CD14-positive monocyte (primary cell): ENCODE results near the gene NLRP4. TPM values are rescaled to one million over a fixed set of nuclear protein-coding genes. Genes with fewer than 3 reads are reported as not detected.

Experiments
- DNase-seq, 3 donors: peaks; one replicate each; pipeline ENCODE4 v3.0.0-alpha.2; 2011 to 2022
- H2AFZ ChIP-seq: 2 replicates; pipeline ENCODE4 v1.6.0; 2012; ENCODE audit warnings: mild to moderate bottlenecking, low read depth, low read length, inconsistent platforms; ENCODE audit not compliant: insufficient read depth, poor library complexity, severe bottlenecking
- H3K27ac ChIP-seq, 2 donors: 1 replicate in 1 of 2; 2 replicates in 1 of 2; pipeline ENCODE4 v1.5.1; 2012 to 2013; ENCODE audit warnings: low read length in 2 of 2, control low read depth in 1 of 2, inconsistent platforms in 1 of 2, low read depth in 1 of 2, mild to moderate bottlenecking in 1 of 2
- H3K27me3 ChIP-seq, 2 donors: one replicate each; pipeline versions ENCODE4 v1.6.0 to v1.6.1; 2011 to 2013; ENCODE audit warnings: low read length in 2 of 2; ENCODE audit not compliant: control insufficient read depth in 2 of 2, insufficient read depth in 2 of 2
- H3K36me3 ChIP-seq, 2 donors: replicated peaks in 1 of 2; 1 replicate in 1 of 2; 2 replicates in 1 of 2; pipeline versions ENCODE4 v1.5.1 to v1.6.1; 2012 to 2013; ENCODE audit warnings: low read length in 2 of 2, control low read depth in 1 of 2, inconsistent platforms in 1 of 2, mild to moderate bottlenecking in 1 of 2; ENCODE audit not compliant: insufficient read depth in 2 of 2, control insufficient read depth in 1 of 2
- H3K4me1 ChIP-seq, 2 donors: 1 replicate in 1 of 2; 2 replicates in 1 of 2; pipeline versions ENCODE4 v1.5.1 to v1.6.1; 2012 to 2013; ENCODE audit warnings: low read length in 2 of 2, control low read depth in 1 of 2, inconsistent platforms in 1 of 2, mild to moderate bottlenecking in 1 of 2, moderate library complexity in 1 of 2; ENCODE audit not compliant: insufficient read depth in 2 of 2, control insufficient read depth in 1 of 2
- H3K4me2 ChIP-seq: replicated peaks from 2 replicates; pipeline ENCODE3; 2012; ENCODE audit warnings: low read length, moderate library complexity, mild to moderate bottlenecking; ENCODE audit not compliant: poor library complexity, severe bottlenecking; ENCODE audit errors: extremely low read depth
- H3K4me3 ChIP-seq, 3 experiments: fragments of 200-600 bp in 1 of 3; sonication (generic) in 1 of 3; replicated peaks in 1 of 3; 1 replicate in 2 of 3; 2 replicates in 1 of 3; pipeline ENCODE4 v1.5.1; 2011 to 2013; ENCODE audit warnings: low read length in 3 of 3, mild to moderate bottlenecking in 3 of 3, control low read depth in 2 of 3, low read depth in 2 of 3, inconsistent platforms in 1 of 3, moderate library complexity in 1 of 3
- H3K79me2 ChIP-seq: 2 replicates; pipeline ENCODE4 v1.6.0; 2012; ENCODE audit warnings: mild to moderate bottlenecking, control low read depth, inconsistent platforms, low read length, moderate library complexity; ENCODE audit not compliant: insufficient read depth
- H3K9ac ChIP-seq: 2 replicates; pipeline ENCODE4 v1.6.0; 2017; ENCODE audit warnings: low read length, mild to moderate bottlenecking; ENCODE audit not compliant: insufficient read depth, poor library complexity, severe bottlenecking
- H3K9me3 ChIP-seq, 2 donors: replicated peaks in 1 of 2; 1 replicate in 1 of 2; 2 replicates in 1 of 2; pipeline versions ENCODE4 v1.5.1 to v1.6.1; 2012 to 2013; ENCODE audit warnings: low read length in 2 of 2, control low read depth in 1 of 2; ENCODE audit not compliant: control insufficient read depth in 1 of 2, insufficient read depth in 1 of 2
- H4K20me1 ChIP-seq: 2 replicates; pipeline ENCODE4 v1.6.0; 2012; ENCODE audit warnings: mild to moderate bottlenecking, low read length, control low read depth, moderate library complexity; ENCODE audit not compliant: insufficient read depth
- H3K27ac Mint-ChIP-seq, 7 donors: one replicate each; pipeline ENCODE4 v1.8.0; 2020; ENCODE audit warnings: mild to moderate bottlenecking in 7 of 7, mixed read lengths in 7 of 7, moderate library complexity in 6 of 7, inconsistent platforms in 2 of 7
- H3K27me3 Mint-ChIP-seq, 3 donors: one replicate each; pipeline ENCODE4 v1.8.0; 2021 to 2022; ENCODE audit warnings: low read depth in 3 of 3, mild to moderate bottlenecking in 3 of 3, mixed read lengths in 3 of 3, moderate library complexity in 3 of 3, inconsistent platforms in 1 of 3
- H3K36me3 Mint-ChIP-seq, 2 donors: one replicate each; pipeline ENCODE4 v1.8.0; 2020; ENCODE audit warnings: mixed read lengths in 2 of 2, inconsistent platforms in 1 of 2, mild to moderate bottlenecking in 1 of 2
- H3K4me1 Mint-ChIP-seq: one replicate; pipeline ENCODE4 v1.8.0; 2020; ENCODE audit warnings: mild to moderate bottlenecking, mixed read lengths
- H3K4me3 Mint-ChIP-seq, 2 donors: one replicate each; pipeline ENCODE4 v1.8.0; 2020; ENCODE audit warnings: mild to moderate bottlenecking in 2 of 2, mixed read lengths in 2 of 2, moderate library complexity in 1 of 2
- H3K9me3 Mint-ChIP-seq, 7 donors: one replicate each; pipeline ENCODE4 v1.8.0; 2020 to 2022; ENCODE audit warnings: mixed read lengths in 7 of 7, mild to moderate bottlenecking in 6 of 7, moderate library complexity in 6 of 7, inconsistent platforms in 2 of 7
- CTCF ChIP-seq: fragments of 200-600 bp; IDR thresholded peaks from one replicate; pipeline ENCODE4 v1.8.0; 2022; ENCODE audit warnings: antibody characterized with exemption, mild to moderate bottlenecking
- WGBS: methylation state at CpG from one replicate; pipeline ENCODE4 v1.1.5; 2013; ENCODE audit warnings: missing lambda C conversion rate; ENCODE audit not compliant: insufficient coverage; 5-methylcytosine and 5-hydroxymethylcytosine counted together
- intact Hi-C, 2 donors: fragments of 100-400 bp; cut with micrococcal nuclease; formaldehyde crosslinking; loops; one replicate each; pipeline versions ENCODE4 v1.15.0 to v1.15.1; 2023
- polyA plus RNA-seq, 3 donors: library from polyadenylated mRNA; depleted of rRNA in 1 of 3; unstranded in 2 of 3; stranded (reverse) in 1 of 3; fragments of 300-500 nt in 2 of 3; fragments of >200 nt in 1 of 3; fragmentation: Illumina TruSeq in 2 of 3; gene quantifications; 1 replicate in 2 of 3; 2 replicates in 1 of 3; pipeline ENCODE4 v1.2.3, GENCODE V29; 2012 to 2021

NLRP4 gene
- polyA plus RNA-seq, 3 donors: not detected

GRCh38 chr19:55809381-55810058 is 26.8 kb upstream of the NLRP4 start:
- no peak overlapping the region for H3K27ac Mint-ChIP-seq
- intact Hi-C loops: loop anchor here in 1 of 2 donors (10.0 kb wide), 1 partner anchor 175 kb away; no protein-coding TSS in a partner anchor
- peak overlapping the region; percentile 58 for H2AFZ ChIP-seq
- 28% methylated on average over 13 of the region's 20 CpGs for WGBS
- H3K4me2 ChIP-seq: no peak overlapping the region
- H3K4me3 ChIP-seq: no peak overlapping the region
- H3K36me3 Mint-ChIP-seq: no peaks in the 10 kb centered on the region
- no peaks in the 10 kb centered on the region for H4K20me1 ChIP-seq
- H3K9ac ChIP-seq: no peak overlapping the region
- H3K9me3 Mint-ChIP-seq: peaks cover 2 to 28% (median 16%) of the 10 kb centered on the region in 7 donors
- H3K27me3 Mint-ChIP-seq: peaks cover 0 to 2% (median 0%) of the 10 kb centered on the region in 3 donors
- no peak overlapping the region for H3K27ac ChIP-seq
- no peaks in the 10 kb centered on the region for H3K4me1 Mint-ChIP-seq
- no peaks in the 10 kb centered on the region for H3K27me3 ChIP-seq
- H3K4me3 Mint-ChIP-seq: no peak overlapping the region
- H3K4me1 ChIP-seq: no peaks in the 10 kb centered on the region
- no peaks in the 10 kb centered on the region for H3K79me2 ChIP-seq
- H3K9me3 ChIP-seq: peaks cover 9 to 12% of the 10 kb centered on the region in 2 donors
- TF ChIP-seq CTCF: peak; percentile 41
- no peaks in the 10 kb centered on the region for H3K36me3 ChIP-seq
- DNase-seq: peak; percentile 17 to 73 (median 36)

- intact Hi-C loops: loop anchor here in 1 of 2 donors (10.0 kb wide), 1 partner anchor 177 kb away; no protein-coding TSS in a partner anchor
- H3K27me3 ChIP-seq: no peaks in the 10 kb centered on the region
- H3K4me2 ChIP-seq: no peak overlapping the region
- peaks cover 1 to 2% (median 2%) of the 10 kb centered on the region in 3 donors for H3K27me3 Mint-ChIP-seq
- H3K27ac Mint-ChIP-seq: no peak overlapping the region
- H3K9me3 Mint-ChIP-seq: peaks cover 4 to 24% (median 13%) of the 10 kb centered on the region in 7 donors
- H3K36me3 ChIP-seq: no peaks in the 10 kb centered on the region
- H2AFZ ChIP-seq: no peak overlapping the region
- no peak overlapping the region for H3K9ac ChIP-seq
- H3K27ac ChIP-seq: no peak overlapping the region
- no peaks in the 10 kb centered on the region for H3K79me2 ChIP-seq
- H3K36me3 Mint-ChIP-seq: no peaks in the 10 kb centered on the region
- no peak overlapping the region for H3K4me3 ChIP-seq
- TF ChIP-seq CTCF: no peak
- DNase-seq: no peak
- WGBS: no CpG with 5 or more reads among the region's 3 CpGs
- no peak overlapping the region for H3K4me3 Mint-ChIP-seq
- H4K20me1 ChIP-seq: no peaks in the 10 kb centered on the region
- peaks cover 9 to 12% of the 10 kb centered on the region in 2 donors for H3K9me3 ChIP-seq
- H3K4me1 Mint-ChIP-seq: no peaks in the 10 kb centered on the region
- H3K4me1 ChIP-seq: no peaks in the 10 kb centered on the region
Observed at GRCh38 chr19:55811340-55811739, 25.0 kb upstream of the NLRP4 start.
